B cell (primary cell): ENCODE results near the gene TENM4.

ENCODE experiments used
- EZH2 ChIP-seq: IDR thresholded peaks from 2 replicates; pipeline ENCODE4 v1.6.1; 2012; ENCODE audit warnings: borderline replicate concordance, low read depth, mild to moderate bottlenecking, moderate library complexity, low read length; ENCODE audit not compliant: insufficient read depth, poor library complexity, severe bottlenecking
- TF ChIP-seq, protein P1 (sequence below): fragments of 200-600 bp; IDR thresholded peaks from one replicate; pipeline ENCODE4 v1.8.0; 2022; ENCODE audit warnings: antibody characterized with exemption, mild to moderate bottlenecking

DNA sequence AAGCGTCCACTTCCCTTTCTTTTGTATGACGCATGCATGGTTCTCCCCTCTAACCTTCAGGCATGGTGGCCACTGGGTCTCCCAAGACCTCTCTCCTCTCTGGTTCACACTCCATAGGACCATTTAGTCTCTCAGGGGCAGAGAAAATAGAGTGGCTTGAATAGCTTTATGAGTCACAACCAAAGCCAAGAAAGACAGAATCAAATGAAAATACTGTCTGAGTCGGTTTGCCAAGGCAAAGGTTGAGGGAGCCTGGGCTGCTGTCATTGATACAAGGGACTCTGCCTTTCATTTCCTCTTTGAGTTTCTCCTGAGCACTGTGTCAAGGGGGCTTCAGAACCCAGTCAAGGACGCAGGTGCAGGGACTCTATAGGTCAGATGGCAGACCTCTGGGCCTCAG lies 44.2 kb downstream of the TENM4 start:
- TF ChIP-seq, protein P1, sequence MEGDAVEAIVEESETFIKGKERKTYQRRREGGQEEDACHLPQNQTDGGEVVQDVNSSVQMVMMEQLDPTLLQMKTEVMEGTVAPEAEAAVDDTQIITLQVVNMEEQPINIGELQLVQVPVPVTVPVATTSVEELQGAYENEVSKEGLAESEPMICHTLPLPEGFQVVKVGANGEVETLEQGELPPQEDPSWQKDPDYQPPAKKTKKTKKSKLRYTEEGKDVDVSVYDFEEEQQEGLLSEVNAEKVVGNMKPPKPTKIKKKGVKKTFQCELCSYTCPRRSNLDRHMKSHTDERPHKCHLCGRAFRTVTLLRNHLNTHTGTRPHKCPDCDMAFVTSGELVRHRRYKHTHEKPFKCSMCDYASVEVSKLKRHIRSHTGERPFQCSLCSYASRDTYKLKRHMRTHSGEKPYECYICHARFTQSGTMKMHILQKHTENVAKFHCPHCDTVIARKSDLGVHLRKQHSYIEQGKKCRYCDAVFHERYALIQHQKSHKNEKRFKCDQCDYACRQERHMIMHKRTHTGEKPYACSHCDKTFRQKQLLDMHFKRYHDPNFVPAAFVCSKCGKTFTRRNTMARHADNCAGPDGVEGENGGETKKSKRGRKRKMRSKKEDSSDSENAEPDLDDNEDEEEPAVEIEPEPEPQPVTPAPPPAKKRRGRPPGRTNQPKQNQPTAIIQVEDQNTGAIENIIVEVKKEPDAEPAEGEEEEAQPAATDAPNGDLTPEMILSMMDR = no peak
- TF ChIP-seq EZH2 = no peak
